Fibroblast of lung (primary cell): ENCODE results near the gene EFNA5. TPM values are rescaled to one million over a fixed set of nuclear protein-coding genes. Genes with fewer than 3 reads are reported as not detected.

Experiments used
- DNase-seq, 2 donors: peaks; one replicate each; pipeline versions ENCODE4 v3.0.0 to v3.0.0-alpha.2; 2010; ENCODE audit warnings: low read depth in 2 of 2
- H2AFZ ChIP-seq: 2 replicates; pipeline ENCODE4 v1.5.1; 2012; ENCODE audit warnings: low read length, control low read depth, inconsistent platforms
- H3K27ac ChIP-seq: 2 replicates; pipeline ENCODE4 v1.5.1; 2011; ENCODE audit warnings: low read length, control low read depth; ENCODE audit not compliant: insufficient read depth
- H3K27me3 ChIP-seq: 2 replicates; pipeline ENCODE4 v1.5.1; 2011; ENCODE audit warnings: mild to moderate bottlenecking, low read length; ENCODE audit not compliant: control insufficient read depth, insufficient read depth
- H3K36me3 ChIP-seq: 2 replicates; pipeline ENCODE4 v1.5.1; 2011; ENCODE audit warnings: low read length; ENCODE audit not compliant: control insufficient read depth, insufficient read depth
- H3K4me1 ChIP-seq: 2 replicates; pipeline ENCODE4 v1.5.1; 2011; ENCODE audit warnings: low read length; ENCODE audit not compliant: control insufficient read depth, insufficient read depth; ENCODE audit errors: extremely low read depth
- H3K4me2 ChIP-seq: 2 replicates; pipeline ENCODE4 v1.5.1; 2011; ENCODE audit warnings: low read length, control low read depth; ENCODE audit not compliant: insufficient read depth; ENCODE audit errors: extremely low read depth
- H3K4me3 ChIP-seq, 4 experiments: fragments of 200-600 bp in 1 of 4; sonication (generic) in 1 of 4; replicated peaks in 1 of 4; 2 replicates each; pipeline ENCODE4 v1.5.1; 2011 to 2016; ENCODE audit warnings: low read length in 4 of 4, low read depth in 3 of 4, mild to moderate bottlenecking in 3 of 4, control low read depth in 2 of 4, inconsistent platforms in 1 of 4, mixed read lengths in 1 of 4; ENCODE audit not compliant: insufficient read depth in 1 of 4; ENCODE audit errors: control extremely low read depth in 1 of 4
- H3K79me2 ChIP-seq: 2 replicates; pipeline ENCODE4 v1.5.1; 2012; ENCODE audit warnings: mild to moderate bottlenecking, low read length, inconsistent platforms; ENCODE audit not compliant: control insufficient read depth, insufficient read depth
- H3K9ac ChIP-seq: 2 replicates; pipeline ENCODE4 v1.5.1; 2011; ENCODE audit warnings: mild to moderate bottlenecking, low read length, control low read depth; ENCODE audit not compliant: insufficient read depth
- H3K9me3 ChIP-seq: 2 replicates; pipeline ENCODE4 v1.5.1; 2012; ENCODE audit warnings: low read depth, low read length; ENCODE audit not compliant: control insufficient read depth, insufficient read depth
- H4K20me1 ChIP-seq: 2 replicates; pipeline ENCODE4 v1.5.1; 2011; ENCODE audit warnings: low read length; ENCODE audit not compliant: control insufficient read depth, insufficient read depth; ENCODE audit errors: extremely low read depth
- CTCF ChIP-seq, 2 donors: IDR thresholded peaks in 1 of 2; conservative IDR thresholded peaks in 1 of 2; 1 replicate in 1 of 2; 2 replicates in 1 of 2; pipeline ENCODE4 v1.5.1; 2011 to 2012; ENCODE audit warnings: low read length in 2 of 2, control low read depth in 1 of 2, inconsistent platforms in 1 of 2, low read depth in 1 of 2, mild to moderate bottlenecking in 1 of 2
- EZH2 ChIP-seq: IDR thresholded peaks from 2 replicates; pipeline ENCODE4 v1.5.1; 2012; ENCODE audit warnings: low read length, control low read depth, mild to moderate bottlenecking; ENCODE audit errors: missing control alignments
- polyA plus RNA-seq, 2 donors: library from polyadenylated mRNA; depleted of rRNA in 1 of 2; stranded (reverse) in 1 of 2; unstranded in 1 of 2; fragments of >200 nt; gene quantifications; 2 replicates each; pipeline ENCODE4 v1.2.1, GENCODE V29; 2011 to 2012; ENCODE audit warnings: missing spikeins in 1 of 2
- total RNA-seq: library from RNA; depleted of rRNA; stranded (reverse); fragments of >200 nt; gene quantifications from 2 replicates; pipeline ENCODE4 v1.2.1, GENCODE V29; 2014

The EFNA5 gene
- total and polyA plus RNA-seq, 2 donors (not counting 1 experiment from before 2014, with no cell fraction given), result 3.5 to 3.7 TPM

- TF ChIP-seq EZH2 (no peak), CTCF (conservative IDR thresholded peaks at IDR 0.05 in 1 of 2, IDR thresholded peaks at IDR 0.05 in 1 of 2; ENCODE audit: low read depth in 1 of 2, low read length in 2 of 2) (peak; percentile 12 to 24)
- Histone ChIP-seq H3K27me3 (no peaks in the 10 kb centered on the region), H4K20me1 (no peaks in the 10 kb centered on the region), H3K27ac (no peak overlapping the region), H3K4me2 (no peak overlapping the region), H3K9ac (no peak overlapping the region), H3K36me3 (no peaks in the 10 kb centered on the region), H2AFZ (no peak overlapping the region), H3K4me3 (no peak overlapping the region), H3K9me3 (no peaks in the 10 kb centered on the region), H3K79me2 (no peaks in the 10 kb centered on the region), H3K4me1 (peaks cover 10% of the 10 kb centered on the region)
- DNase-seq, result peak; percentile 57 to 86
Observed at GRCh38 chr5:107389130-107389774, 281.5 kb downstream of the EFNA5 start.

DNA sequence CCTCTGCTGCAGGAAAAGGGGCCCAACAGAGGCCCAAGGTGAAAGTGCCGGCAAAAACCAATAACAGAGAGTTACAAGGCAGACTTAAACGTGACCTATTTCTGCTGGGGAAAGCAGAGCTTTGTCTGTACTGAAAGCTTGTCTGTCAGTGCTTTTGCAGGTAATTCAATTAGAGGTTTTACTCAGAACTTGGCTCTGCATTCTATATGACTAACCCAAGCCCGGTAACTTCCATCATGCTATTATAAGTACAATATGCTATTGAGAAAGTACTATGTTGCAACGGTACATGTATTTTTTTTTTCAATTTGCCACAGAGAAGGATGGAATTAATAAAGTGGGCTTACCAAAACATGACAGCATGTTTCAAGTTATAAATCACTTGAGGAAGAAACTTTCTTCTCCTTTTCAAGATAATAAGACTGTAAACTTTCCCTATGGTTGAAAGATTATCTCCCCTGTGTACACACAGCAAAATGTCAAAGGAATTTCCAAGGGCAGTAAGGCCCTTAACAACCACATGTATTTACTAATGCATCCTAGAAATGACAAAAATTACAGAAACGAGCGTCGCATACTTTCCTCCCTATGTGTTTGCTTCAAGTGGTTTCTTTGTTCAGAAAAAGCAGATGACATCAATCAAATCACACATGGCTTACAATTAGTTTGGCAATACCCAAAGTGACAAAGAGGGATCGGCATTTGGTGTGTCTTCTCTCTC is 282.4 kb downstream of the EFNA5 start:
- H3K27me3 ChIP-seq, result no peaks in the 10 kb centered on the region
- H3K9ac ChIP-seq, result no peak overlapping the region
- H3K36me3 ChIP-seq, result no peaks in the 10 kb centered on the region
- H3K9me3 ChIP-seq, result no peaks in the 10 kb centered on the region
- H3K79me2 ChIP-seq, result no peaks in the 10 kb centered on the region
- peak; percentile 86 to 96 for DNase-seq
- H3K4me3 ChIP-seq, result no peak overlapping the region
- H3K4me2 ChIP-seq, result peak overlapping the region; percentile 3
- H3K27ac ChIP-seq, result peak overlapping the region; percentile 27
- peaks cover 10% of the 10 kb centered on the region for H3K4me1 ChIP-seq
- no peak for TF ChIP-seq CTCF (conservative IDR thresholded peaks at IDR 0.05 in 1 of 2, IDR thresholded peaks at IDR 0.05 in 1 of 2; ENCODE audit: low read depth in 1 of 2, low read length in 2 of 2)
- no peak for TF ChIP-seq EZH2
- H4K20me1 ChIP-seq, result no peaks in the 10 kb centered on the region
- no peak overlapping the region for H2AFZ ChIP-seq

- Histone ChIP-seq H3K4me1 (peaks cover 10% of the 10 kb centered on the region), H3K27ac (peak overlapping the region; percentile 27), H3K4me3 (no peak overlapping the region), H3K9ac (no peak overlapping the region), H3K36me3 (no peaks in the 10 kb centered on the region), H3K79me2 (no peaks in the 10 kb centered on the region), H3K9me3 (no peaks in the 10 kb centered on the region), H2AFZ (no peak overlapping the region), H3K4me2 (peak overlapping the region; percentile 3), H3K27me3 (no peaks in the 10 kb centered on the region), H4K20me1 (no peaks in the 10 kb centered on the region)
- DNase-seq, result no peak
- TF ChIP-seq EZH2, result no peak
- no peak for TF ChIP-seq CTCF (conservative IDR thresholded peaks at IDR 0.05 in 1 of 2, IDR thresholded peaks at IDR 0.05 in 1 of 2; ENCODE audit: low read depth in 1 of 2, low read length in 2 of 2)
Observed at GRCh38 chr5:107387526-107388140, 283.1 kb downstream of the EFNA5 start.
